ENCODE measurements around the gene GHR. TPM values are rescaled to one million over a fixed set of nuclear protein-coding genes. Genes with fewer than 3 reads are reported as not detected.

Gene GHR
- total and polyA plus RNA-seq, 10 of the 15 experiments (the other 5 are each of a cell fraction or from before 2014, with no cell fraction given): 0.23 to 10.2 (median 0.48) TPM

DNA sequence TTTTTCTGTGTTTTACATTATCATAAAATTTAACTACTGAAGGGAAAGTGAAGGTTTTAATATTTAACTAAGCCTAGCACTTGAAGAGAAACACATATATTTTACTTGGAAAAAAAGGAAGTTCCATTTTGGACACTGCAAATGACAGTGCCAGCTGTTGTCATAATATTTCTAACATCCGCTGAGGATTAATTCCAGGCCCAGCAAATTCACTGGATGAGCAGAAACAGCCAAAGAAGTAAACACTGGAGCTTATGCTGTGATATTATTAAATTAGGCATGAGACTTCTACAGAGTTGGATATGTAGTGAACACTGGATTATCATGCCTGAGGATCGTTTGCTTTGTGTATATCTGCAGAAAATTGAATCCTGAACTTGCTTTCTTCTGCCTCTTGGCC is 67.6 kb downstream of the GHR start:
- in situ Hi-C loops (cut with MboI) (no loop called here), intact Hi-C loops (cut with micrococcal nuclease; ENCODE audit: unreplicated experiment) (no loop called here)
- no peak for DNase-seq (ENCODE audit: low read depth, low spot score)
- CTCF ChIA-PET: interaction anchor here (0.8 to 1.1 kb wide), 3 partner anchors 8 to 65 kb away, joined by 3 to 7 read pairs (median 3); no protein-coding TSS in a partner anchor
- Histone ChIP-seq H3K4me1 (ENCODE audit: control insufficient read depth, insufficient read depth, low read length) (no peaks in the 10 kb centered on the region), H2AFZ (ENCODE audit: control insufficient read depth, low read depth, low read length) (no peak overlapping the region), H3K9ac (ENCODE audit: control insufficient read depth, insufficient read depth, low read length) (no peak overlapping the region), H3K4me3 (no peak overlapping the region), H3K27ac (ENCODE audit: control insufficient read depth, insufficient read depth) (no peak overlapping the region), H3K27me3 (replicated peaks in 1 of 2; ENCODE audit: control insufficient read depth in 2 of 2, insufficient read depth in 2 of 2, low read length in 1 of 2) (no peaks in the 10 kb centered on the region), H4K20me1 (ENCODE audit: control insufficient read depth, insufficient read depth) (no peaks in the 10 kb centered on the region), H3K9me3 (replicated peaks; ENCODE audit: control insufficient read depth, insufficient read depth, low read length) (no peaks in the 10 kb centered on the region), H3K4me2 (ENCODE audit: control insufficient read depth, insufficient read depth) (no peak overlapping the region), H3K79me2 (ENCODE audit: control insufficient read depth, insufficient read depth, low read length) (no peaks in the 10 kb centered on the region), H3K36me3 (ENCODE audit: control insufficient read depth in 2 of 2, insufficient read depth in 2 of 2, low read length in 1 of 2) (no peaks in the 10 kb centered on the region)
- BruUV-seq (replicated peaks): no TSS peak
- whole genome bisulfite sequencing (ENCODE audit: insufficient coverage, insufficient replicate concordance, low lambda C conversion rate, missing lambda C conversion rate): 22% methylated on average over 2 of the region's 2 CpGs
- POLR2A ChIA-PET: interaction anchor here (1.0 to 1.4 kb wide), 3 partner anchors 9 to 22 kb away, joined by 3 read pairs; no protein-coding TSS in a partner anchor
- FAIRE-seq: no peak
- ATAC-seq: no peak
- RAD21 ChIA-PET (ENCODE audit: unreplicated experiment): interaction anchor here (1.4 to 1.6 kb wide), 3 partner anchors 10 to 24 kb away, joined by 3 to 7 read pairs (median 4); no protein-coding TSS in a partner anchor
- TF ChIP-seq EP300 (IDR thresholded peaks at IDR 0.05; ENCODE audit: borderline replicate concordance in 1 of 2, control insufficient read depth in 1 of 2, low read depth in 2 of 2, low read length in 2 of 2): no peak
- TF ChIP-seq, protein P1, sequence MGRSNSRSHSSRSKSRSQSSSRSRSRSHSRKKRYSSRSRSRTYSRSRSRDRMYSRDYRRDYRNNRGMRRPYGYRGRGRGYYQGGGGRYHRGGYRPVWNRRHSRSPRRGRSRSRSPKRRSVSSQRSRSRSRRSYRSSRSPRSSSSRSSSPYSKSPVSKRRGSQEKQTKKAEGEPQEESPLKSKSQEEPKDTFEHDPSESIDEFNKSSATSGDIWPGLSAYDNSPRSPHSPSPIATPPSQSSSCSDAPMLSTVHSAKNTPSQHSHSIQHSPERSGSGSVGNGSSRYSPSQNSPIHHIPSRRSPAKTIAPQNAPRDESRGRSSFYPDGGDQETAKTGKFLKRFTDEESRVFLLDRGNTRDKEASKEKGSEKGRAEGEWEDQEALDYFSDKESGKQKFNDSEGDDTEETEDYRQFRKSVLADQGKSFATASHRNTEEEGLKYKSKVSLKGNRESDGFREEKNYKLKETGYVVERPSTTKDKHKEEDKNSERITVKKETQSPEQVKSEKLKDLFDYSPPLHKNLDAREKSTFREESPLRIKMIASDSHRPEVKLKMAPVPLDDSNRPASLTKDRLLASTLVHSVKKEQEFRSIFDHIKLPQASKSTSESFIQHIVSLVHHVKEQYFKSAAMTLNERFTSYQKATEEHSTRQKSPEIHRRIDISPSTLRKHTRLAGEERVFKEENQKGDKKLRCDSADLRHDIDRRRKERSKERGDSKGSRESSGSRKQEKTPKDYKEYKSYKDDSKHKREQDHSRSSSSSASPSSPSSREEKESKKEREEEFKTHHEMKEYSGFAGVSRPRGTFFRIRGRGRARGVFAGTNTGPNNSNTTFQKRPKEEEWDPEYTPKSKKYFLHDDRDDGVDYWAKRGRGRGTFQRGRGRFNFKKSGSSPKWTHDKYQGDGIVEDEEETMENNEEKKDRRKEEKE (IDR thresholded peaks at IDR 0.05): no peak
- TF ChIP-seq CBFB (IDR thresholded peaks at IDR 0.05; ENCODE audit: low read depth): no peak
- SMC1A ChIA-PET (ENCODE audit: uncharacterized antibody, unreplicated experiment): interaction anchor here (1.0 to 2.8 kb wide), 4 partner anchors 9 to 30 kb away, joined by 3 to 9 read pairs (median 6); no protein-coding TSS in a partner anchor

Data from GM12878 (cell line).